CD4-positive, alpha-beta T cell treated with Interleukin-15 for 1 hour (primary cell): ENCODE measurements around the gene SART1.

Source experiments
- DNase-seq: peaks from one replicate; pipeline ENCODE4 v3.0.0-alpha.2; 2020

Gene SART1

GRCh38 chr11:65967329-65967934 is 5.9 kb downstream of the SART1 start:
- no peak for DNase-seq

GRCh38 chr11:65968600-65969482 is 7.3 kb downstream of the SART1 start:
- DNase-seq: no peak

GRCh38 chr11:65972116-65972515 is 10.6 kb downstream of the SART1 start:
- no peak for DNase-seq

- no peak for DNase-seq
These were observed 12.0 kb downstream of the SART1 start for GRCh38 chr11:65973439-65974110.

GRCh38 chr11:65975771-65976170 is 14.2 kb downstream of the SART1 start:
- no peak for DNase-seq

- DNase-seq: no peak
These were observed 15.0 kb downstream of the SART1 start for GRCh38 chr11:65976216-65977176.

GRCh38 chr11:65977621-65978390 is 16.3 kb downstream of the SART1 start:
- no peak for DNase-seq

- DNase-seq: no peak
These were observed 17.1 kb downstream of the SART1 start for GRCh38 chr11:65978391-65979238.

GRCh38 chr11:65979261-65979759 is 17.8 kb downstream of the SART1 start:
- no peak for DNase-seq

GRCh38 chr11:65981101-65981740 is 19.7 kb downstream of the SART1 start:
- DNase-seq: no peak

- DNase-seq: no peak
These were observed 20.7 kb downstream of the SART1 start for GRCh38 chr11:65981972-65982823.

- DNase-seq: no peak
These were observed 21.5 kb downstream of the SART1 start for GRCh38 chr11:65982824-65983588.

GRCh38 chr11:65983589-65983987 is 22.1 kb downstream of the SART1 start:
- no peak for DNase-seq

GRCh38 chr11:65987336-65987735 is 25.8 kb downstream of the SART1 start:
- DNase-seq: no peak

- DNase-seq: peak; percentile 93
These were observed 27.5 kb downstream of the SART1 start for GRCh38 chr11:65988791-65989592.

GRCh38 chr11:65992056-65992455 is 30.5 kb downstream of the SART1 start:
- no peak for DNase-seq

GRCh38 chr11:65997286-65997685 is 35.8 kb downstream of the SART1 start:
- DNase-seq: no peak
